GM12872 (cell line): Measurements from ENCODE around the gene XPNPEP2.

Experiments
- TF ChIP-seq, protein P1 (sequence below): IDR thresholded peaks from 3 replicates; pipeline ENCODE4 v1.5.1; 2011; ENCODE audit warnings: low read depth, mild to moderate bottlenecking, low read length, moderate library complexity; ENCODE audit not compliant: insufficient read depth

The XPNPEP2 gene

GRCh38 chrX:129795584-129795983, 56.8 kb downstream of the XPNPEP2 start:
- TF ChIP-seq, protein P1, sequence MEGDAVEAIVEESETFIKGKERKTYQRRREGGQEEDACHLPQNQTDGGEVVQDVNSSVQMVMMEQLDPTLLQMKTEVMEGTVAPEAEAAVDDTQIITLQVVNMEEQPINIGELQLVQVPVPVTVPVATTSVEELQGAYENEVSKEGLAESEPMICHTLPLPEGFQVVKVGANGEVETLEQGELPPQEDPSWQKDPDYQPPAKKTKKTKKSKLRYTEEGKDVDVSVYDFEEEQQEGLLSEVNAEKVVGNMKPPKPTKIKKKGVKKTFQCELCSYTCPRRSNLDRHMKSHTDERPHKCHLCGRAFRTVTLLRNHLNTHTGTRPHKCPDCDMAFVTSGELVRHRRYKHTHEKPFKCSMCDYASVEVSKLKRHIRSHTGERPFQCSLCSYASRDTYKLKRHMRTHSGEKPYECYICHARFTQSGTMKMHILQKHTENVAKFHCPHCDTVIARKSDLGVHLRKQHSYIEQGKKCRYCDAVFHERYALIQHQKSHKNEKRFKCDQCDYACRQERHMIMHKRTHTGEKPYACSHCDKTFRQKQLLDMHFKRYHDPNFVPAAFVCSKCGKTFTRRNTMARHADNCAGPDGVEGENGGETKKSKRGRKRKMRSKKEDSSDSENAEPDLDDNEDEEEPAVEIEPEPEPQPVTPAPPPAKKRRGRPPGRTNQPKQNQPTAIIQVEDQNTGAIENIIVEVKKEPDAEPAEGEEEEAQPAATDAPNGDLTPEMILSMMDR: no peak

DNA sequence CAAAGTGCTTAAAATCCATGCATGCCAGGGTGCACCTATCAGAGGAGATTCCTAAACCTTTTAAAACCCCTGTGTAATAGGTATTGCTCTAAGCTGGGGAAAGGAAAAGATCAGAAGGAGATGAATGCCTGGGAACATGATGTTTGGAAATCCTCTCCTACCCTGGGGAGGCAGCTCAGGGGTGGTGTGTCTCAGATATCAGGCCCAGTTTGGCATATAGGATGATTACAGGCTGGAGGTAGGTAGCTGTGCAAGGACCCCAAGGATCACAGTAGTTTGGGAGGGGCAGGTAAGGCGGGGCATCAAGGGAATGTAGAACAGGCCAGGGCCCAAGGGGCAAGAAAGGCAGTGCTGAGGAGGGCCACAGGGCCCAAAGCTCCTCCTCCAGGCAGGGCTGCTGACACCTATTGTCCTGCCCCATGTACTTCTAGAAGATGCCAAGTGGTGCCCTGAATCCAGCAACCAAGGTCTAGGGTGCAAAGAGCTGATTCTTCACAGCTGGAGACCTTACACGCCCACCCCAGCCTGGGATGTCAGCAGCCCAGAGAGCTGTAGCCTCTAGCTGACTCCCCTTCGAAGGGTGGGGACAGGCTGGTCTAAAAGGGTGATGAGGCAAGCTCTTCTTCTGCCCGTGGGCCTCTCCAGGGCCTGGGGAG, 58.6 kb downstream of the XPNPEP2 start:
- TF ChIP-seq, protein P1: no peak

DNA sequence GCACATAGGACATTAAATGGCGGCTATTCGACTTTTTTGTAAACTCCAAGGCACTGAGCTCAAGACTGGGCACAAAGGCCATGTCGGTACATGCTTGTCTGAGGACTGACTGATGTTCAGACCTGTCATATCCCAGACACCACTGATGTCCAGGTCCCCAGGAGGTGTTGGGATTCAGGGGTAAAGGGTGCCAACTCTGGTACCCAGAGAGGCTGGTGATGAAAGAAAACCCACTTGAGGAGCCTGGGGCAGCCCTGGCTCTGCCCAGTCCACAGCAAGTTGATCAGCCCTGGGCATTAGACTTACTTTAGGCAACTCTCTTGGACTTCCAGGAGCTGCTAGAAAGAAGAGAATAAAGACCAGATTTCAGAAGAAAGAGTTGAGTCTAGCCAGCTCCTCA, 59.7 kb downstream of the XPNPEP2 start:
- TF ChIP-seq, protein P1: no peak

DNA sequence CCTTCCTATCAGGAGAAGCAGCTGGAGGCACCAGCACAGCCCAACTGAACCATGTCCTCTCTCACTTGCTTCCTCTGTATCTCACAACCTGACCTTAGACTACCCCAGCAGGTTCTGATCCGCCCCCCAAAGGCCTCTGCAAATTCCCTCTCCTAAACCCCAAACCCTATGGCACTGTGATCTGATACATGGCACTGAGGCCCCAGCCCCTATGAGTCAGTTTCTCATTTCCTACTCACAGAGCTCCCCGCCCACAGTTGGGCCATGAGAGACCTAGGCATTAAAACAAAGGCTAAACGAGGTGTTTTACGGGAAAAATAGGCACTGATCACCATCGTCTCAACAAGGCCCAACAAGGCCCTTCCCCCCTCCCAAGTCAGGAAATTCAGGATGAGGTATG, 60.1 kb downstream of the XPNPEP2 start:
- TF ChIP-seq, protein P1: no peak

DNA sequence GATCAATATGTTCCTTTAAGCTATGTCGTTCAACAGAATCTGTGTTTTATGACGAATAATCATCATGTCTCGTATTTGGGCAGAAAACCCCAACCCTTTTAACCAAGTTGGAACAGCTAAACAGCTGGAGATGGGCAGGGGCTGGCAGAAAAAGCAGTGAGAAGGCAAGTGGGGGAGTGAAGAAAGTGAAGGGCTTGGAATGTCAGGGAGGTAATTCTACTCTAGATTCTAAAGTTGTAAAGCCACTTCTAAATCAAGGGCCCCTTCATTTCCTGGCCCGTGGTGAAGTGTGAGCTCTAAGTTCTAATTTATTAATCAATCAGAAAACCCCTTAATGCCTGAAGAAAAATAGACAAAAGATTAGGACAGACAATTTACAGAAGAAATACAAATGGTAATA, 61.4 kb downstream of the XPNPEP2 start:
- TF ChIP-seq, protein P1: no peak

GRCh38 chrX:129802863-129803262, 64.1 kb downstream of the XPNPEP2 start:
- TF ChIP-seq, protein P1: no peak

DNA sequence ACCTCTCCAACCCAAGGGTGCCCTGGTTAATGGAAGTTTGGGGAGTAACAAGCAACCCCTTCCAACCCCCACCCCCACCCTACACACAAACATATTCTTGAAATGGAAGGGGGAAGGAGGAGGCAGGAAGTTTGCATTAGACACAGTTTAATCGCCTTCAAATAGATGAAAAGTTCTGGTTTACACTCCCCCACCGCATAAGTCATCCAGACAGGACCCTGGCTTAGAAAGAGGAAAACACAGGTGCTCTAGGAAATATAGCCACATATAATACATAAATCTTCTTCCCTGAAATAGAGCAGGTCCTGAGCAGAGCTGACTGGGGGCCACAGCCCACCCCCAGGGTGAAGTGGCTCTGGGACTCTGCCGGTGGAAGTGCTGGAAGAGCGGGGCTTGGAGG, 66.0 kb downstream of the XPNPEP2 start:
- TF ChIP-seq, protein P1: no peak
